Mucosa of descending colon (tissue), 3 donors: ENCODE data around the gene CCL14. TPM values are rescaled to one million over a fixed set of nuclear protein-coding genes. Genes with fewer than 3 reads are reported as not detected.
"Not testable (repeated sequence)": the region's sequence is repeated elsewhere in the genome, so short reads cannot be mapped to it uniquely, and the experiment has no call there.

Experiments
- ATAC-seq: fragments of 200-7000 bp; cut with Tn5 transposase; one replicate; pipeline ENCODE4 v1.9.1; 2020; ENCODE audit warnings: mild to moderate bottlenecking, moderate library complexity
- DNase-seq, 3 donors: peaks; one replicate each; pipeline ENCODE4 v3.0.0-alpha.2; 2020
- H3K36me3 ChIP-seq: fragments of 200-600 bp; one replicate; pipeline ENCODE4 v1.8.0; 2021; ENCODE audit warnings: low read depth, mild to moderate bottlenecking
- H3K4me1 ChIP-seq: fragments of 200-600 bp; one replicate; pipeline ENCODE4 v1.8.0; 2021; ENCODE audit warnings: low read depth, mild to moderate bottlenecking
- H3K4me3 ChIP-seq: fragments of 200-600 bp; one replicate; pipeline ENCODE4 v1.8.0; 2021; ENCODE audit warnings: mild to moderate bottlenecking
- H3K9me3 ChIP-seq: fragments of 200-600 bp; one replicate; pipeline ENCODE4 v1.8.0; 2021; ENCODE audit warnings: mild to moderate bottlenecking
- intact Hi-C, 2 donors: fragments of 100-400 bp; cut with DNase I in 1 of 2; cut with micrococcal nuclease in 1 of 2; formaldehyde crosslinking; loops; one replicate each; pipeline versions ENCODE4 v1.11.0 to v1.11.1; 2022; cut with DNase I, micrococcal nuclease
- total RNA-seq, 3 donors: library from RNA; stranded (reverse); fragmentation: NEBNext Ultra II Directional in 2 of 3; extraction: Animal tissue kit (Norgen Biotek cat#: 25700) in 2 of 3; gene quantifications; one replicate each; pipeline versions ENCODE4 v1.2.1 to v1.2.4, GENCODE V29; 2021 to 2023
- TF ChIP-seq, protein P1 (sequence below): fragments of 200-600 bp; IDR thresholded peaks from one replicate; pipeline ENCODE4 v1.8.0; 2022; ENCODE audit warnings: antibody characterized with exemption, mild to moderate bottlenecking
- donor health status: DM: no; HTN: no; CAD: no; lungs with moderate emphysema.
- donor health status: DM: no; HTN: no; CAD: no.
- donor health status: DM: no; HTN: yes; CAD: no.

Gene CCL14
- total RNA-seq, 3 donors from 2014 or later, result 4.0 to 7.2 (median 6.2) TPM

DNA sequence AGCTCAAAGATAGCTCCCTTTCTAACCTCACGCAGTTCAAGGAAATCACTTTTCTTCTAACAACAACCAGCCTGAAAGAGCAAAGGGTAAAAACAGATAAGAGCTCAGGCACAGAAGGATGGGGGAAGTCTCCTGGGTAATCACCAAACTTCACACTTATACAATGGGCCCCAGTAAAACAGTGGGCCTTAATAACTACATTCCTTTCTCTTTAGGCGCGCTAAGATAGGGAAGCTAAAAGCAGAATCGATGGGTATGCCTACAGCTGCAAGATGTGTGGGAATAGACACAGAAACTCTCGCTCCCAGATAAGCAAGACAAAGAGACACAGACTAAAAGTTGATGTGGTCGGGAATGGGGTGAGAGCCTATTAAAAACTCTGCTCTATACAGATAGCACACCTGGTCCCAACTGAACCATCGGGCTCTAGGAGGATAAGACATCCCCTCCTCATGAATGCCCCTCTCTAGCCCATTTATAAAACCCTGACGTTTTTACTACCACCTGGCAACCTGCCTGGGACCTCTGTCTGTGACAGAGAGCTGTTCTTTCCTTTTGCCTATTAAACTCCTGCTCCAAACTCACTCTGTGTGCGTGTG, 43.8 kb downstream of the CCL14 start:
- H3K9me3 ChIP-seq, result no peaks in the 10 kb centered on the region
- DNase-seq, result peak in 1 of 3 donors; percentile 53
- intact Hi-C loops, result no loop called here

DNA sequence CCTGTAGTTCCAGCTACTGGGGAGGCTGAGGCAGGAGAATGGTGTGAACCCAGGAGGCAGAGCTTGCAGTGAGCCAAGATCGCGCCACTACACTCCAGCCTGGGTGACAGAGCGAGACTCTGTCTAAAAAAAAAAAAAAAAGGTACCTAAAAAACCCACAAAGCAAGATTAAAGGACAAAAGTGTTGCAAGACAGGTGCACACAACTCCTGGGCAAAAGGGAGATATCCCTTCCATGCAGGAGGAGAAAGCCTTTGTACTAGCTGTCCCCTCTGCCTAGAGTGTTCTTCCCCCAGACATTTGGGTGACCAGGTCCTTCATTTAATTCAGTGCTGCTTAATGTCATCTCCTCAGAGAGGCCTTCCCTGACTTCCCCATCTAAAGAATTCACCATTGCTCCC, 48.0 kb downstream of the CCL14 start:
- H3K9me3 ChIP-seq, DNase-seq, H3K36me3 ChIP-seq, ATAC-seq, H3K4me1 ChIP-seq, intact Hi-C loops, H3K4me3 ChIP-seq: not testable (repeated sequence)

More for the DNA sequence above, 43.8 kb downstream of the CCL14 start:
- Histone ChIP-seq H3K4me1 (no peaks in the 10 kb centered on the region), H3K4me3 (no peak overlapping the region), H3K36me3 (no peaks in the 10 kb centered on the region)
- ATAC-seq, result peak; percentile 66
- TF ChIP-seq, protein P1, sequence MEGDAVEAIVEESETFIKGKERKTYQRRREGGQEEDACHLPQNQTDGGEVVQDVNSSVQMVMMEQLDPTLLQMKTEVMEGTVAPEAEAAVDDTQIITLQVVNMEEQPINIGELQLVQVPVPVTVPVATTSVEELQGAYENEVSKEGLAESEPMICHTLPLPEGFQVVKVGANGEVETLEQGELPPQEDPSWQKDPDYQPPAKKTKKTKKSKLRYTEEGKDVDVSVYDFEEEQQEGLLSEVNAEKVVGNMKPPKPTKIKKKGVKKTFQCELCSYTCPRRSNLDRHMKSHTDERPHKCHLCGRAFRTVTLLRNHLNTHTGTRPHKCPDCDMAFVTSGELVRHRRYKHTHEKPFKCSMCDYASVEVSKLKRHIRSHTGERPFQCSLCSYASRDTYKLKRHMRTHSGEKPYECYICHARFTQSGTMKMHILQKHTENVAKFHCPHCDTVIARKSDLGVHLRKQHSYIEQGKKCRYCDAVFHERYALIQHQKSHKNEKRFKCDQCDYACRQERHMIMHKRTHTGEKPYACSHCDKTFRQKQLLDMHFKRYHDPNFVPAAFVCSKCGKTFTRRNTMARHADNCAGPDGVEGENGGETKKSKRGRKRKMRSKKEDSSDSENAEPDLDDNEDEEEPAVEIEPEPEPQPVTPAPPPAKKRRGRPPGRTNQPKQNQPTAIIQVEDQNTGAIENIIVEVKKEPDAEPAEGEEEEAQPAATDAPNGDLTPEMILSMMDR, result no peak

DNA sequence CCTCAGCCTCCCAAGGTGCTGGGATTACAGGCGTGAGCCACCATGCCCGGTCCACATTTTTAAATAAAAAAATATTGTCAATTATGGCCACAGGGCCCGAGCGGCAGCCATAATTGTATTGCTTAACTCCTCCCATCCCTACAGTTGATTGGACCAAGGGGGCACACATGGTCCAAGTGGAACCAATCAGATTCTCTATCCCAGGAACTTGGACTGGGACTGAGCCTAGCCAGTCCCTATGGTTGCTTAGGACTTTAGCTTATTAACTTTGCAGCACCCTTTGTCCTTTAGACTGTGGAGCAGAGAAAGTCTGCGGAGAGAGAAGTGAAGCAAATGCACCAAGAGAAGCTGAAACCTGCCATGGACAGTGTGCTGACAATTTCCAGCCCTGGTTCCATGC, 50.5 kb downstream of the CCL14 start:
- DNase-seq (no peak), ATAC-seq (no peak)
- Histone ChIP-seq H3K4me3 (no peak overlapping the region), H3K36me3 (no peaks in the 10 kb centered on the region), H3K9me3 (no peaks in the 10 kb centered on the region), H3K4me1 (no peaks in the 10 kb centered on the region)
- intact Hi-C loops, result no loop called here
- TF ChIP-seq, protein P1, result no peak

DNA sequence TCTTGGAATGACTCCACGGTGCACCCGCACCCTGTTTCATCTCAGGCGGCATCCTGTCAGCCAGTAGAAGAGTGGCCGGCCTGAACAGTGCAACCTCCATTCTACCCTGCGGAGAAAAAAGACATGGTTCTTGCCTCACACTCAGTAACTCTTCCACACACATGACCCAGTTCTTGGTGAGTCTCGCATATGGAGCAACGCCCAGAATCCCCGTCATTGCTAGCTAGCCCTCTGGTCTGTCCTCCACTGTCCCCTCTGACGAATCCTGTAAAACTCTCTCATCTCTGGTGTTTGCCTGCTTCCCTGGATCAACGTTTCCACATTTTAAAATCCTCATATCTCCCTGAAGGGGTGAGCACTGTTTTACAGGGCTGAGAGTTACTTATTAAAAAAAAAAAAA, 51.8 kb downstream of the CCL14 start:
- no peak for DNase-seq
- intact Hi-C loops, result no loop called here
- ATAC-seq, result no peak
- TF ChIP-seq, protein P1, result no peak
- peaks cover 6% of the 10 kb centered on the region for H3K4me1 ChIP-seq
- no peaks in the 10 kb centered on the region for H3K36me3 ChIP-seq
- no peaks in the 10 kb centered on the region for H3K9me3 ChIP-seq
- no peak overlapping the region for H3K4me3 ChIP-seq

Other genes starting within 250 kb of the CCL14 start
- not detected for gene GAS2L2, start 233.5 kb downstream of the CCL14 start, total RNA-seq
- not detected for gene C17orf50, start 225.8 kb downstream of the CCL14 start, total RNA-seq
- gene MMP28, start 191.1 kb downstream of the CCL14 start, total RNA-seq, result 10 to 100 TPM; 31.0 to 82.4 (median 43.7) TPM
- 100 to 1,000 TPM; 131 to 165 (median 159) TPM for gene TAF15, start 177.2 kb downstream of the CCL14 start, total RNA-seq
- not detected for gene HEATR9, start 117.8 kb downstream of the CCL14 start, total RNA-seq
- gene CCL5, start 106.4 kb downstream of the CCL14 start, total RNA-seq, result 10 to 100 TPM in 2 of 3 donors, 1 to 10 TPM in 1; 8.4 to 20.6 (median 13.7) TPM
- gene RDM1, start 56.0 kb downstream of the CCL14 start, total RNA-seq, result 1 to 10 TPM in 2 of 3 donors, not detected in 1; 1.3 to 3.1 TPM
- not detected for gene LYZL6, start 43.0 kb downstream of the CCL14 start, total RNA-seq
- under 1 TPM in 2 of 3 donors, not detected in 1; 0.20 to 0.44 TPM for gene CCL16, start 5.2 kb downstream of the CCL14 start, total RNA-seq
- gene CCL15, start 14.8 kb upstream of the CCL14 start, total RNA-seq, result 10 to 100 TPM; 19.8 to 79.4 (median 59.7) TPM
- 1 to 10 TPM; 1.3 to 5.2 (median 3.3) TPM for gene CCL23, start 31.2 kb upstream of the CCL14 start, total RNA-seq
- gene CCL18, start 77.5 kb upstream of the CCL14 start, total RNA-seq, result 1 to 10 TPM; 1.0 to 7.3 (median 2.3) TPM
- 1 to 10 TPM; 1.5 to 4.3 (median 4.1) TPM for gene CCL3, start 103.4 kb upstream of the CCL14 start, total RNA-seq
- 1 to 10 TPM; 3.7 to 8.8 (median 4.1) TPM for gene CCL4, start 117.1 kb upstream of the CCL14 start, total RNA-seq
- gene TBC1D3B, start 189.9 kb upstream of the CCL14 start, total RNA-seq, result 10 to 100 TPM in 2 of 3 donors, 1 to 10 TPM in 1; 8.0 to 12.9 (median 10.8) TPM
- gene CCL3L1, start 210.0 kb upstream of the CCL14 start, total RNA-seq, result 1 to 10 TPM in 1 of 3 donors, under 1 TPM in 1, not detected in 1; 0.66 to 1.4 TPM
- 1 to 10 TPM; 1.1 to 3.3 (median 2.9) TPM for gene CCL4L2, start 224.3 kb upstream of the CCL14 start, total RNA-seq